ENCODE measurements around the gene MAPK8. TPM values are rescaled to one million over a fixed set of nuclear protein-coding genes. Genes with fewer than 3 reads are reported as not detected.

Gene MAPK8
- polyA plus RNA-seq, 3 donors = 18.4 to 21.1 (median 18.5) TPM

- WGBS (ENCODE audit: insufficient coverage) = no CpG with 5 or more reads among the region's 1 CpG
- Mint-ChIP-seq H3K4me3 (no peak overlapping the region), H3K4me1 (peaks cover 4% of the 10 kb centered on the region), H3K27ac (no peak overlapping the region), H3K27me3 (ENCODE audit: low read depth in 3 of 3) (peaks cover 0 to 2% (median 0%) of the 10 kb centered on the region in 3 donors), H3K9me3 (peaks cover 4 to 14% (median 8%) of the 10 kb centered on the region in 7 donors), H3K36me3 (peaks cover 34 to 37% of the 10 kb centered on the region in 2 donors)
- Histone ChIP-seq H3K4me1 (ENCODE audit: control insufficient read depth in 1 of 2, insufficient read depth in 2 of 2, low read length in 2 of 2) (no peaks in the 10 kb centered on the region), H3K4me3 (replicated peaks in 1 of 3; ENCODE audit: low read depth in 2 of 3, low read length in 3 of 3) (no peak overlapping the region), H3K27ac (ENCODE audit: low read depth in 1 of 2, low read length in 2 of 2) (no peak overlapping the region), H3K27me3 (ENCODE audit: control insufficient read depth in 2 of 2, insufficient read depth in 2 of 2, low read length in 2 of 2) (no peaks in the 10 kb centered on the region), H2AFZ (ENCODE audit: insufficient read depth, low read depth, low read length, poor library complexity, severe bottlenecking) (no peak overlapping the region), H3K9ac (ENCODE audit: insufficient read depth, low read length, poor library complexity, severe bottlenecking) (no peak overlapping the region), H3K4me2 (replicated peaks; ENCODE audit: extremely low read depth, low read length, poor library complexity, severe bottlenecking) (no peak overlapping the region), H3K36me3 (replicated peaks in 1 of 2; ENCODE audit: control insufficient read depth in 1 of 2, insufficient read depth in 2 of 2, low read length in 2 of 2) (peaks cover 12 to 35% of the 10 kb centered on the region in 2 donors), H4K20me1 (ENCODE audit: insufficient read depth, low read length) (no peaks in the 10 kb centered on the region), H3K79me2 (ENCODE audit: insufficient read depth, low read length) (no peaks in the 10 kb centered on the region), H3K9me3 (replicated peaks in 1 of 2; ENCODE audit: control insufficient read depth in 1 of 2, insufficient read depth in 1 of 2, low read length in 2 of 2) (peaks cover 0 to 5% of the 10 kb centered on the region in 2 donors)
- intact Hi-C loops (cut with micrococcal nuclease) = no loop called here
- TF ChIP-seq CTCF (IDR thresholded peaks at IDR 0.05) = no peak
- DNase-seq = no peak
Measured at GRCh38 chr10:48414160-48414559, 107.7 kb downstream of the MAPK8 start.

- peaks cover 4% of the 10 kb centered on the region for H3K4me1 Mint-ChIP-seq
- H3K9me3 Mint-ChIP-seq = peaks cover 4 to 14% (median 8%) of the 10 kb centered on the region in 7 donors
- H3K4me2 ChIP-seq (replicated peaks; ENCODE audit: extremely low read depth, low read length, poor library complexity, severe bottlenecking) = no peak overlapping the region
- no CpG with 5 or more reads among the region's 1 CpG for WGBS (ENCODE audit: insufficient coverage)
- no peaks in the 10 kb centered on the region for H3K4me1 ChIP-seq (ENCODE audit: control insufficient read depth in 1 of 2, insufficient read depth in 2 of 2, low read length in 2 of 2)
- peaks cover 0 to 5% of the 10 kb centered on the region in 2 donors for H3K9me3 ChIP-seq (replicated peaks in 1 of 2; ENCODE audit: control insufficient read depth in 1 of 2, insufficient read depth in 1 of 2, low read length in 2 of 2)
- H3K9ac ChIP-seq (ENCODE audit: insufficient read depth, low read length, poor library complexity, severe bottlenecking) = no peak overlapping the region
- peaks cover 12 to 30% of the 10 kb centered on the region in 2 donors for H3K36me3 ChIP-seq (replicated peaks in 1 of 2; ENCODE audit: control insufficient read depth in 1 of 2, insufficient read depth in 2 of 2, low read length in 2 of 2)
- no peak overlapping the region for H3K27ac ChIP-seq (ENCODE audit: low read depth in 1 of 2, low read length in 2 of 2)
- peaks cover 34 to 37% of the 10 kb centered on the region in 2 donors for H3K36me3 Mint-ChIP-seq
- H4K20me1 ChIP-seq (ENCODE audit: insufficient read depth, low read length) = no peaks in the 10 kb centered on the region
- H3K27me3 Mint-ChIP-seq (ENCODE audit: low read depth in 3 of 3) = peaks cover 0 to 2% (median 0%) of the 10 kb centered on the region in 3 donors
- H3K27ac Mint-ChIP-seq = no peak overlapping the region
- TF ChIP-seq CTCF (IDR thresholded peaks at IDR 0.05) = no peak
- no peaks in the 10 kb centered on the region for H3K79me2 ChIP-seq (ENCODE audit: insufficient read depth, low read length)
- no peak overlapping the region for H3K4me3 ChIP-seq (replicated peaks in 1 of 3; ENCODE audit: low read depth in 2 of 3, low read length in 3 of 3)
- intact Hi-C loops (cut with micrococcal nuclease) = no loop called here
- no peak overlapping the region for H2AFZ ChIP-seq (ENCODE audit: insufficient read depth, low read depth, low read length, poor library complexity, severe bottlenecking)
- no peak for DNase-seq
- no peaks in the 10 kb centered on the region for H3K27me3 ChIP-seq (ENCODE audit: control insufficient read depth in 2 of 2, insufficient read depth in 2 of 2, low read length in 2 of 2)
- H3K4me3 Mint-ChIP-seq = no peak overlapping the region
Measured at GRCh38 chr10:48414778-48415177, 108.3 kb downstream of the MAPK8 start.
